Psoas muscle (tissue), 8 donors: Measurements from ENCODE around the gene ACSL6. TPM values are rescaled to one million over a fixed set of nuclear protein-coding genes. Genes with fewer than 3 reads are reported as not detected.

ENCODE experiments used
- ATAC-seq, 4 donors: fragments of 200-7000 bp; cut with Tn5 transposase; one replicate each; pipeline ENCODE4 v1.9.1; 2020; ENCODE audit warnings: moderate library complexity in 3 of 4, mild to moderate bottlenecking in 2 of 4
- DNase-seq, 2 donors: peaks; one replicate each; pipeline ENCODE4 v3.0.0-alpha.2; 2020
- H3K27ac ChIP-seq: fragments of 200-600 bp; one replicate; pipeline ENCODE4 v1.8.0; 2022
- H3K27me3 ChIP-seq, 3 donors: fragments of 200-600 bp in 1 of 3; one replicate each; pipeline versions ENCODE4 v1.6.1 to v1.8.0; 2013 to 2022; ENCODE audit warnings: low read length in 2 of 3, mild to moderate bottlenecking in 2 of 3, moderate library complexity in 1 of 3; ENCODE audit not compliant: insufficient read depth in 3 of 3
- H3K36me3 ChIP-seq, 2 donors: fragments of 200-600 bp in 1 of 2; one replicate each; pipeline versions ENCODE4 v1.6.1 to v1.8.0; 2013 to 2022; ENCODE audit warnings: low read depth in 1 of 2, mild to moderate bottlenecking in 1 of 2, moderate library complexity in 1 of 2; ENCODE audit not compliant: insufficient read depth in 1 of 2
- H3K4me1 ChIP-seq: fragments of 200-600 bp; one replicate; pipeline ENCODE4 v1.8.0; 2022
- H3K4me3 ChIP-seq: fragments of 200-600 bp; one replicate; pipeline ENCODE4 v1.8.0; 2022; ENCODE audit warnings: mild to moderate bottlenecking
- H3K9me3 ChIP-seq: fragments of 200-600 bp; one replicate; pipeline ENCODE4 v1.8.0; 2022
- WGBS, 3 donors: extraction: QIAGEN DNeasy Blood & Tissue Kit; methylation state at CpG; one replicate each; pipeline versions ENCODE4 v1.1.6 to v1.1.7; 2013; 5-methylcytosine and 5-hydroxymethylcytosine counted together
- intact Hi-C, 2 donors: fragments of 100-400 bp; cut with DNase I; formaldehyde crosslinking; loops; one replicate each; pipeline versions ENCODE4 v1.11.0 to v1.14.2; 2022
- polyA plus RNA-seq, 3 donors: library from polyadenylated mRNA; stranded (reverse); fragments of 200-250 nt; gene quantifications; one replicate each; pipeline ENCODE4 v1.2.3, GENCODE V29; 2013
- total RNA-seq, 4 donors: library from RNA; stranded (reverse); fragmentation: NEBNext Ultra II Directional in 2 of 4; extraction: Animal tissue kit (Norgen Biotek cat#: 25700) in 2 of 4; gene quantifications; one replicate each; pipeline versions ENCODE4 v1.2.1 to v1.2.4, GENCODE V29; 2021 to 2023
- TF ChIP-seq, protein P1 (sequence below): fragments of 200-600 bp; IDR thresholded peaks from one replicate; pipeline ENCODE4 v1.8.0; 2022; ENCODE audit warnings: antibody characterized with exemption
- donor health status: healthy with polysubstance abuse.
- donor health status: DM: no; HTN: no; CAD: no; lungs with moderate emphysema.
- donor health status: Bipolar disorder and iron deficiency.
- donor health status: healthy.
- donor health status: DM: yes; HTN: yes; CAD: no.
- donor health status: DM: no; HTN: no; CAD: no.
- donor health status: DM: no; HTN: no; CAD: no.
- donor health status: DM: yes; HTN: yes; CAD: no.

The ACSL6 gene
- total and polyA plus RNA-seq, 7 donors, result 0.12 to 2.2 (median 0.52) TPM

DNA sequence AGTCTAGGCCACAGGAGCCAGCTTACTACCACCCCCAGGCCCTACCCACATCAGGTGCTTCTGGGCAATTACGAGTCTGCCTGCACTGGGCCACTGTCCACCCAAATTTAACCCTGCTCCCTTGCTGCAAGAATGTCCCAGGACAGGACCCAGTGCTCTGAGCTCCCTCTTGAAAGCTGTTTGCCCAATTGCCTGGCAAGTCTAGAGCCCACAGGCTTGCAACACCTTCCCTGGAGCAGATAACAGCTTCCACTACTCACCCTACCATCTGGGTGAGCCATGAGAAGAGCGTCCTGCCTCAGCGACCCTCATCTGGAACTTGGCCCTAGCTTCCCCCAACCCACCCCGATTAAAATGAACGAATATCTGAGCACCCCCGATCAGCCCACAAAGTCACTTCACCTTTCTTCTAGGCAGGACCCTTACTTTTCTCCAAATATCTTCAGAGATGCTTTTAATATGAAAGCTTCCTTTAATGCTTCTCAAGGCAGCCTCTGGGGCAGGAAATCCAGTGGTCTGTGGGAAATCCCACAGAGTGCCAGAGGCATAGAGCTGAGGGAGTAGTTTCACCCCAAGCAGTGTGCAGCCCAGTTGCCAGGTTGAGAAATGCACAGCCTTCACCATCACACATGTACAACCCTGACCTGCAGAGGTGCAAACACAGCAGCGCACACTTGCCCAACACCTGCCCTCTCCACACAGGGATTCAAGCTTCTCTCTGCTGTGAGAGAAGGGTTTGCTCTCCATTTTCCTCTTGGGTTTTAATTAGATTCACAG is 10.6 kb downstream of the ACSL6 start:
- Histone ChIP-seq H3K4me3 (no peak overlapping the region), H3K4me1 (peaks cover 22% of the 10 kb centered on the region), H3K27me3 (no peaks in the 10 kb centered on the region), H3K27ac (no peak overlapping the region), H3K9me3 (no peaks in the 10 kb centered on the region), H3K36me3 (no peaks in the 10 kb centered on the region)
- ATAC-seq (peak in 3 of 4 donors; percentile 35 to 69 (median 65)), DNase-seq (no peak)
- intact Hi-C loops, result loop anchor here in 1 of 2 donors (10.0 kb wide), 1 partner anchor 286 kb away; no protein-coding TSS in a partner anchor
- WGBS, 3 donors, result 78 to 89% (median 86%) methylated on average over 7 of the region's 7 CpGs
- TF ChIP-seq, protein P1, sequence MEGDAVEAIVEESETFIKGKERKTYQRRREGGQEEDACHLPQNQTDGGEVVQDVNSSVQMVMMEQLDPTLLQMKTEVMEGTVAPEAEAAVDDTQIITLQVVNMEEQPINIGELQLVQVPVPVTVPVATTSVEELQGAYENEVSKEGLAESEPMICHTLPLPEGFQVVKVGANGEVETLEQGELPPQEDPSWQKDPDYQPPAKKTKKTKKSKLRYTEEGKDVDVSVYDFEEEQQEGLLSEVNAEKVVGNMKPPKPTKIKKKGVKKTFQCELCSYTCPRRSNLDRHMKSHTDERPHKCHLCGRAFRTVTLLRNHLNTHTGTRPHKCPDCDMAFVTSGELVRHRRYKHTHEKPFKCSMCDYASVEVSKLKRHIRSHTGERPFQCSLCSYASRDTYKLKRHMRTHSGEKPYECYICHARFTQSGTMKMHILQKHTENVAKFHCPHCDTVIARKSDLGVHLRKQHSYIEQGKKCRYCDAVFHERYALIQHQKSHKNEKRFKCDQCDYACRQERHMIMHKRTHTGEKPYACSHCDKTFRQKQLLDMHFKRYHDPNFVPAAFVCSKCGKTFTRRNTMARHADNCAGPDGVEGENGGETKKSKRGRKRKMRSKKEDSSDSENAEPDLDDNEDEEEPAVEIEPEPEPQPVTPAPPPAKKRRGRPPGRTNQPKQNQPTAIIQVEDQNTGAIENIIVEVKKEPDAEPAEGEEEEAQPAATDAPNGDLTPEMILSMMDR, result no peak

DNA sequence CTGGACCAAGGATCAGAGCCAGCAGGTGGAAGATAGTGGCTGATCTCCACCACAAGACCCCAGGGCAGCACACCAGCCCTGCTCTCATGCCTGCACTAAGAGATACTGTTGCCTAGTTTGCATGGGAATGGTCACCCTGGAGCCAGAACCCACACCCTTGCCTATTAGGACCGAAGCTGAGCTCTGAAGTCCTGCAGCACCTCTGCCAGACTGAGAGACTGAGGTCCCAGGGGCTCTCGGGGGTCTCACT is 11.3 kb downstream of the ACSL6 start:
- WGBS, 3 donors, result 46 to 76% (median 72%) methylated on average over 2 of the region's 2 CpGs
- H3K4me1 ChIP-seq, result peaks cover 22% of the 10 kb centered on the region
- no peak overlapping the region for H3K4me3 ChIP-seq
- TF ChIP-seq, protein P1, result no peak
- ATAC-seq, result no peak
- H3K9me3 ChIP-seq, result no peaks in the 10 kb centered on the region
- no peak for DNase-seq
- H3K27me3 ChIP-seq, result no peaks in the 10 kb centered on the region
- no peak overlapping the region for H3K27ac ChIP-seq
- intact Hi-C loops, result loop anchor here in 1 of 2 donors (10.0 kb wide), 1 partner anchor 285 kb away; no protein-coding TSS in a partner anchor
- no peaks in the 10 kb centered on the region for H3K36me3 ChIP-seq

DNA sequence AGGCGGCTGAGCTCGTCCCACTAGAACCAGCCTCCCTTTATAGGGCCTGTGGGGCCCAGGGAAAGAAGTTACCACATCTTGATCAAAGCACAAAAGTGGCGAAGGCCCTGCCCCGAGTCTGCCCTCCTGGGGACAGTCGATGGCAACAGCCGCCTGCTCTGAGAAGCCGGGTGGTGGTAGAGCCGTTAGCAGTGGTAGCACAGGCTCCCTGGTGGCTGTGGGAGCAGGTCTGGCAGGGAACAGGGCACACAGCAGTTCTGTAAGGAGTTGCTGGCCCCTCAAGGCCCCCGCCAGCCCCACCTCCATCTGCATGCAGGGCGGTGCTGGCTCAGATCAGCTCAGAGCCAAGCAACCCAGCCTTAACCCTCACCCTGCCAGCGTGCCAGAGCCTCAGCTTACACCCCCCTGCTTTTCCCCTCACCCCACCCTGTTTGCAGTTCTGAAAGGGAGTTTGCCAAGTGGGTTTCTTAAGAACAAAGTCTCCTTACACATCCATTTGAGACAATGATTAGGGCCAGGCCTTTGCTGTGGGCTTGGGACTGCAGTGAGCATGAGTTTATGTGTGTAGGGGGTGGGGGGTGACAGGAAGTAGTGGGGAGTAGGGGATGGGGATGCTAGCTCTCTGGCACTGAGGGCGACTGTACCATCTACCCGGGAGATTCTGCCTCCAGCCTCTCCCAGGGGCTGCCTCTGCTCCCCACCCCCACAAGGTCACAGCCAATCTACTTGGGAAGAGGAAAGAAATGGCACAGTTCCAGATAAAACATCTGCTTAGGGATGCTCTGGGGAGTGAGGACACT is 11.8 kb downstream of the ACSL6 start:
- Histone ChIP-seq H3K9me3 (no peaks in the 10 kb centered on the region), H3K36me3 (no peaks in the 10 kb centered on the region), H3K27me3 (no peaks in the 10 kb centered on the region), H3K4me1 (peaks cover 22% of the 10 kb centered on the region), H3K4me3 (no peak overlapping the region), H3K27ac (no peak overlapping the region)
- no peak for DNase-seq
- WGBS, 3 donors, result 62 to 66% (median 65%) methylated on average over 13 of the region's 13 CpGs
- intact Hi-C loops, result loop anchor here in 1 of 2 donors (10.0 kb wide), 1 partner anchor 285 kb away; no protein-coding TSS in a partner anchor
- no peak for ATAC-seq
- TF ChIP-seq, protein P1, result no peak

DNA sequence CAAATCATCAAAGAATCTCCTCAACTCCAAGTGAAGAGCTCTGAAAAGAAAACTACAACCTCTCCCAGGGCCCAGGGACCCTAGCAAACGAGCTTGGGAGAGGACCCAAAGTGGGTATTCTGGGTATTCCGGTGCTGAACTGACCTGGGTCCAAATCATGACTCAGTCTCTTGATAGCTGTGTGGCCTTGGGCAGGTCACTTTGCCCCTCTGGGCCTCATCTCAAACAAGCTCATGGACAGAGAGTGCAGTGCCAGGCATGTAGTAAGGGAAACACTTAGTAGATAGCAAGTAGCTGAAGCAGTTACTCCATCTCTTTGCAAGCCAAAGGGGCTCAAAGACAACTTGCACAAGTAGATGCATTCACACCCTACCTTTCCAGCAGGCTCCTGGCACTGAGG is 12.4 kb downstream of the ACSL6 start:
- H3K4me3 ChIP-seq, result no peak overlapping the region
- TF ChIP-seq, protein P1, result no peak
- intact Hi-C loops, result no loop called here
- H3K27me3 ChIP-seq, result no peaks in the 10 kb centered on the region
- H3K36me3 ChIP-seq, result no peaks in the 10 kb centered on the region
- H3K27ac ChIP-seq, result no peak overlapping the region
- ATAC-seq (no peak), DNase-seq (no peak)
- 87 to 91% (median 90%) methylated on average over 2 of the region's 2 CpGs for WGBS, 3 donors
- H3K4me1 ChIP-seq, result peaks cover 22% of the 10 kb centered on the region
- H3K9me3 ChIP-seq, result no peaks in the 10 kb centered on the region
